Neural cell (in vitro differentiated cells): ENCODE measurements around the gene PRPH.

Experiments
- EP300 ChIP-seq: fragments of 450-650 bp; conservative IDR thresholded peaks from 2 replicates; pipeline ENCODE4 v1.6.1; 2014; ENCODE audit warnings: antibody characterized with exemption, mild to moderate bottlenecking, moderate library complexity; ENCODE audit not compliant: poor library complexity, severe bottlenecking
- EZH2 ChIP-seq: fragments of 200-600, 300-800 bp; shearing (Covaris generic), sonication (generic); IDR thresholded peaks from 2 replicates; pipeline ENCODE4 v1.6.1; 2014; ENCODE audit warnings: antibody characterized with exemption, low read length, borderline replicate concordance, mild to moderate bottlenecking; ENCODE audit not compliant: insufficient read depth, poor library complexity, severe bottlenecking
- TF ChIP-seq, protein P1 (sequence below): IDR thresholded peaks from 2 replicates; pipeline ENCODE4 v1.6.1; 2012; ENCODE audit warnings: borderline replicate concordance

DNA sequence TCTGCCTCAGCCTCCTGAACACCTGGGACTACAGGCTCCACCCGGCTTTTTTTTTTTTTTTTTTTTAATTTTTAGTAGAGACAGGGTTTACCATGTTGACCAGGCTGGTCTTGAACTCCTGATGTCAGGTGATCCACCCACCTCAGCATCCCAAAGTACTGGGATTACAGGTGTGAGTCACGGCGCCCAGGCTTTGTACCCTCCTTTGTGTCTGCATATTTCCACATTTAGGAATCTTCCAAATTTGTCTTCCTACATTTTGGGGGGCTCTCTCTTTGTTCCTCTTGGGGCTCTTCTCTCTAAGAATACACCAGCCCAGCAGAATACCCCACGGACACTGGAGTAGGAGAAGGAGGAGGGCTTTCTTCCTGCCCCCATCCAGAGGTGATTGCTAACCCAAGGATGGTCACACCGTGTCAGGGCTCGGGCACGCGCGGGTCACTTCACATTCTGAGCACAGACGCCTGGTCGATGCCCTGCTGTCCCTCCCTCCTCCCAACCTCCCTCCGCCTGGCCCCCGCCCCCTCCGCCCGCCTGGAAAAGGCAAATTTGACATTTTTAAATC lies 49.6 kb downstream of the PRPH start:
- no peak for TF ChIP-seq EZH2
- TF ChIP-seq, protein P1, sequence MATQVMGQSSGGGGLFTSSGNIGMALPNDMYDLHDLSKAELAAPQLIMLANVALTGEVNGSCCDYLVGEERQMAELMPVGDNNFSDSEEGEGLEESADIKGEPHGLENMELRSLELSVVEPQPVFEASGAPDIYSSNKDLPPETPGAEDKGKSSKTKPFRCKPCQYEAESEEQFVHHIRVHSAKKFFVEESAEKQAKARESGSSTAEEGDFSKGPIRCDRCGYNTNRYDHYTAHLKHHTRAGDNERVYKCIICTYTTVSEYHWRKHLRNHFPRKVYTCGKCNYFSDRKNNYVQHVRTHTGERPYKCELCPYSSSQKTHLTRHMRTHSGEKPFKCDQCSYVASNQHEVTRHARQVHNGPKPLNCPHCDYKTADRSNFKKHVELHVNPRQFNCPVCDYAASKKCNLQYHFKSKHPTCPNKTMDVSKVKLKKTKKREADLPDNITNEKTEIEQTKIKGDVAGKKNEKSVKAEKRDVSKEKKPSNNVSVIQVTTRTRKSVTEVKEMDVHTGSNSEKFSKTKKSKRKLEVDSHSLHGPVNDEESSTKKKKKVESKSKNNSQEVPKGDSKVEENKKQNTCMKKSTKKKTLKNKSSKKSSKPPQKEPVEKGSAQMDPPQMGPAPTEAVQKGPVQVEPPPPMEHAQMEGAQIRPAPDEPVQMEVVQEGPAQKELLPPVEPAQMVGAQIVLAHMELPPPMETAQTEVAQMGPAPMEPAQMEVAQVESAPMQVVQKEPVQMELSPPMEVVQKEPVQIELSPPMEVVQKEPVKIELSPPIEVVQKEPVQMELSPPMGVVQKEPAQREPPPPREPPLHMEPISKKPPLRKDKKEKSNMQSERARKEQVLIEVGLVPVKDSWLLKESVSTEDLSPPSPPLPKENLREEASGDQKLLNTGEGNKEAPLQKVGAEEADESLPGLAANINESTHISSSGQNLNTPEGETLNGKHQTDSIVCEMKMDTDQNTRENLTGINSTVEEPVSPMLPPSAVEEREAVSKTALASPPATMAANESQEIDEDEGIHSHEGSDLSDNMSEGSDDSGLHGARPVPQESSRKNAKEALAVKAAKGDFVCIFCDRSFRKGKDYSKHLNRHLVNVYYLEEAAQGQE = no peak
- TF ChIP-seq EP300 = no peak
